GM18909 (cell line): ENCODE data around the gene GRK5.

ENCODE experiments used
- ATAC-seq: cut with Tn5 transposase; IDR thresholded peaks from one replicate; pipeline ENCODE4 v1.9.1; 2021; ENCODE audit warnings: mild to moderate bottlenecking; ENCODE audit not compliant: unreplicated experiment, poor library complexity

Gene GRK5

DNA sequence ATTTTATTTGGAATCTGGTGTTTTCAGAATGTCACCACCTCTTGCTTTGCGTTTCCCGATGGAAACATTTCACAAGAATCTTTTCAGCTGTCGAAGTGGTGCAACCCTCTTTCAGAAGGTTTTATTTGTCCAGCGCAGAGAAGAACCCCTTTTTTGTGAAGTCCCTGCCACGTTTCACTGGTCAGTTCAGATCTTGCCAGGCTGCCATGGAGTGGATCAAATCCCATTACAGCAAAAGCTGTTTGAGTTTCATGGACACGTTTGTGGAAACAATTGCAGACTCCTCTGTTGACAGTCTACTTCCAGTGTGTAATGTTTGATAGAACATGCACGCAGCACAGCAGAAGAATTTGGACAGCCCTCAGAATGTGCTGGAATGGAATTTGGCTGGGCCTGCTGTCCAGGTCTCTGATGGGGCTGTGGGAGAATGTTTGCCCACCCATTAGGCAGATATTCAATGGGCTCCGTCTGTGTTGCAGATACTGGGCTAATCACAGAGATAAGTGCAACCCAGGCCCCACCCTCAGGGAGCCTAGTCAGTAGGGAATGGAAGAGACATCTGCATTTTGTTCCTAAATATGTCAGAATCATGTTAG, 143.2 kb downstream of the GRK5 start:
- no peak for ATAC-seq

DNA sequence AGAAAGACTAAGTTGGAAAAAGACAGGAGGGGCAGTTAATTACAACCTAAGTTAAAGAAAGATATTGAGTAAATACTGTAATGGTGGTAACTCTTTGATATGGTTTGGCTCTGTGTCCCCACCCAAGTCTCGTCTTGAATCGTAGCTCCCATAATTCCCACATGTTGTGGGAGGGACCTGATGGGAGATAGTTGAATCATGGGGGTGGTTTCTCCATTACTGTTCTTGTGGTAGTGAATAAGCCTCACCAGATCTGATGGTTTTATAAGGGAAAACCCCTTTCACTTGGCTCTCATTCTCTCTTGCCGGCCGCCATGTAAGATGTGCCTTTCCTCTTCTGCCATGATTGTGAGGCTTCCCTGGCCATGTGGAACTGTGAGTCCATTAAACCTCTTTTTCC, 143.8 kb downstream of the GRK5 start:
- no peak for ATAC-seq

DNA sequence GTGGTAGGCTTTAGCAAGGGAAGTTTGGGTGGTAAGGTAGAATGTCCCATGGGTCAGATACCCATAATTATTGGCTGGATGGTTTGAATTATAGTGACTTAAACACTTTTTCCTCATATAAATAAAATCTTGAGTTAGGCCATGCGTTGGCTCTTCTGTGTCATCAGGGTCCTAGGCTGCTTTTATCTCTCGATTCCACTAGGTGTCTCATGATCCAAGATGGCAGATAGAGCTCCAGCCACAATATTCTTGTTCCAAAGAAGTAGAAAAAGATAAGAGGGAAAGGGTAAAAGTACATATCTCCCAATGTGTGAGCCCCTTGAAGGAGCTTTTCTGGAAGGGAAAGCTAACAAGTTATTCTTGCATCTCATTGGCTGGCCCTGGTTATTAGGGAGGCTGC, 144.7 kb downstream of the GRK5 start:
- no peak for ATAC-seq

DNA sequence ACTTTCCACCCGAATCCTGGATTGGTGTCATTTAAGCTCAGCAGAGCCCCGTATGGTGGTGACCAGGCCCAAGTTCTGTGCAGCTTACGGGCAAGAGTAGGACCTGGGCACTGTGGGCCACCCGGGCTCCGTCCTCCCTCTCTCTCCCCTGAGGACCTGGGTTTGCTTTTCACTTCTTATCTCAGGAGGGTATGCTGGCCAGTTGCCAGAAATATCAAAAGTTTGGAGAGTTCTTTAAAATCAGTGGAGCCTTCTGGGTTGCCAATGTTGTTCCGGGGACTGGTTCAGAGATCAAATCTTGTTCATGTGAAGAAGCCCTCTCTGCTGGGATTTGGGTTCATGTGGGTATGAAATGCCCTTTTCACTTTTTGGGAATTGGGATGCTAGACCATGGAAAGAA, 145.4 kb downstream of the GRK5 start:
- ATAC-seq, result no peak

DNA sequence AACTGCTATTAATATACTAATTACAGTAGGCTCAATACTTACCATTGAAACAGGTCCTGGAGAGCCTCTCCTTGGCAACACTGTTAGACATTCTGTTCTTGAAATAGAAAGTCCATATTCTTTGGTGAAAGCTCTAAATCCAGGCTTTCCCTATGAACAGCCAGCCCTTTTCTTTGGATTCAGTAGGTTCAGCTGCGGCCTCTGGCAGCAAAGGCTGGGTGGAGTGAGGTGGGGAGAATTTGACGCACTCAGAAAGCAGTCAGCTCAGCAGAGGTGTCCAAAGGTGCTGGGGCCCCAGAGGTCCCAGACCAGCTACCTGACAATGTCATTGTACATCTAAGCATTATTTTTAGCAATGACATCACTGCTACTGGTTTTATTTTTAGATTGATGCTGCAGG, 146.1 kb downstream of the GRK5 start:
- no peak for ATAC-seq

DNA sequence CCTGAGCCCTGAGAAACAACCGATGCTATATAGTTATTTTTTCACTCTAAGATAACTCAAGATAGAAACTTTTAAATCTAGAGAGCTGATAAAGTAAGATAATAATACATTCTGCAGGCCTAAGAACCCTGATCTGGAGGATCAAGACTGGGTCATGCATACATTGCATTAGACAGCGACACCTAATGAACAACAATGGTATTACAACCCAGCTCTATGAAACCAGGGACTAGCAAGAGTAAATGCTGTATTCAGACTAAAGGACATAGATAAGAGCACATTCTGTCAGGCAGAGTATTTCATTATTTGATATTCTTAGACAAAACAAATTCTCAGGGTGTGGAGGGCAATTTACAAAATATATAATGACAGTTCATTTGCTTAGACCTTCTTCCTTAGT, 148.6 kb downstream of the GRK5 start:
- ATAC-seq, result no peak

DNA sequence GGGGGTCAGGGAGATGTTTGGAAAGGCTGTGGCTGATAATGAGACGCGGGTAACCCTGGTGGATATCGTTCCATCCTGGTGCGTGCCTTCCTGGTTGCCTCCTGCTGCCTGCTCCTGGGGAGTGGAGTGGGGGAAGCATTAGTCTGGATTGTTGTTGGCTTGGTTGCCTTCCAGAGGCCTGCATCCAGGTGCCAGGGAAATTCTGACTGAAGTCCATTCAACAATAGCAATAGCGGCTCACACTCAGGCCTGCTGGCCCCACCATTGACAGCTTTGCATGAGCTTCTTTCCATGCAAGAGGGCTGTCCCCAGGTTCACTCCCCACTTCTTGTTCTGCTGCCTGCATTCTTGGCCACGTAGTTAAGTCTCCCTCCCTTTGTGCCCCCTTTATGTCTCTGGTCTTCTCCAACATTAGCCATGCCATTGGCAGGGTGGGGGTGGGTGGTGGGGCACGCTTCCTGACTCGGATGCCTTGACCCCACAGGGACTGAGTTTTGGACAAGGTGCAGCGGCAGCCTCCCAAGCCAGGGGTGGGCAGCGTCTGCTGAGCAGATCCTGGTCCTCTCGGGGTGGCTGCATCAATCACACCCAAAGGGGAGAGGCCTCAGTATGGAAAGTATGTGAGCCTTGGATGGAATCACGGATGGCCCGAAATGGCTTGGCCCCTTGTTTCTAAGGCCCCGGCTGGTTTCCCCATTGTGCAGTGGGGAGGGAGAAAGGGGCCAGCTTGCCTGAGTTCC, 150.2 kb downstream of the GRK5 start:
- no peak for ATAC-seq

DNA sequence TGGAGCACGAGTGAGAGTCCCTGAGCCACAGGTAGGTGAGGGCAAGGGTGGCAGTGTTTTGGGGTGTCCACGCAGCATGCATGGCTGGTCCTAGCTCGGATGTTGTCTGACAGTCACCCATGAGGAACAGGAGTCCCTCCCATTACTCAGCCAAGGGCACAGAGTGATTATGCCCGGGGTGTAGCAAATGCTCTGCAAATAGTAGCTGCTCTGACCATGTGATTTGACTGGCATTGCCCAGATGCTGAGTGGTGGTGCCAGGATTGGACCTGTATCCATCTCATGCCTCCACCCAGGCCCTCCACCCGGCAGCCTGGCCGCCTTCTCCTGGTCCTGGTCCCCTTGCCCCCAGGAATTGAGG, 150.8 kb downstream of the GRK5 start:
- no peak for ATAC-seq

DNA sequence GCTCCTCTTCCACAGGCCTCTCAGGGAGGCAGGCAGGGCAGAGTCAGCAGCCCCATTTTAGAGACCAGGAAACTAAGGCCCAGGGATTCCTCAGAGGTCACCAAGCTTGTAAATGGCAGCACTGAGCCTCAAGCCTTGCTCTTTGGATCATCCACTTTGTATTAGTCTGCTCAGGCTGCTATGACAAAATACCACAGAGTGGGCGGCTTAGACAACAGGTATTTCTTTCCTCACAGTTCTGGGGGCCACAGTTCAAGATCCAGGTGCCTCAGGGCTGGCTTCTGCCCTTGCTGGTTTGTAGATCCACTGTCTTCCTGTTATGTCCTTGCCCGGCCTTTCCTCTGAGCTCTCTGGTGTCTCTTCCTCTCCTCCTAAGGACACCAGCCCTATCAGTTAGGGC, 151.2 kb downstream of the GRK5 start:
- ATAC-seq, result no peak

DNA sequence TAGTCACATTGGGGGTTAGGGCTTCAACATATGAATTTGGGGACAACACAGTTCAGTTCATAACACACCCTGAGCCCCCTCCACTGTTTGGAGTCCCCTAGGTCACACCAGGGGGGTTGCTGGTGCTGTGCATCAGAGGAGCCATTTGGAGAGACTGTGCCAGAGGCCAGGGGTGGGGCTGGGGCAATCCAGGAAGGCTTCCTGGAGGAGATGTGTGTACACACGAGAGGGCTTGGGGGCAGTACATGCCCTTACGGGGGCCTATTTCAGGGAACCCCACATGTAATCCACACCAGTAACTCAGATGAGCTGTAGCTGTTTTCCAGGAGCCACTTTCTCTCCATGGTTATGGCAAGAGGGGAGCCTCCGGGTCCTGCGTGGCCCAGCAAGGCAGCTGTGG, 151.7 kb downstream of the GRK5 start:
- no peak for ATAC-seq

DNA sequence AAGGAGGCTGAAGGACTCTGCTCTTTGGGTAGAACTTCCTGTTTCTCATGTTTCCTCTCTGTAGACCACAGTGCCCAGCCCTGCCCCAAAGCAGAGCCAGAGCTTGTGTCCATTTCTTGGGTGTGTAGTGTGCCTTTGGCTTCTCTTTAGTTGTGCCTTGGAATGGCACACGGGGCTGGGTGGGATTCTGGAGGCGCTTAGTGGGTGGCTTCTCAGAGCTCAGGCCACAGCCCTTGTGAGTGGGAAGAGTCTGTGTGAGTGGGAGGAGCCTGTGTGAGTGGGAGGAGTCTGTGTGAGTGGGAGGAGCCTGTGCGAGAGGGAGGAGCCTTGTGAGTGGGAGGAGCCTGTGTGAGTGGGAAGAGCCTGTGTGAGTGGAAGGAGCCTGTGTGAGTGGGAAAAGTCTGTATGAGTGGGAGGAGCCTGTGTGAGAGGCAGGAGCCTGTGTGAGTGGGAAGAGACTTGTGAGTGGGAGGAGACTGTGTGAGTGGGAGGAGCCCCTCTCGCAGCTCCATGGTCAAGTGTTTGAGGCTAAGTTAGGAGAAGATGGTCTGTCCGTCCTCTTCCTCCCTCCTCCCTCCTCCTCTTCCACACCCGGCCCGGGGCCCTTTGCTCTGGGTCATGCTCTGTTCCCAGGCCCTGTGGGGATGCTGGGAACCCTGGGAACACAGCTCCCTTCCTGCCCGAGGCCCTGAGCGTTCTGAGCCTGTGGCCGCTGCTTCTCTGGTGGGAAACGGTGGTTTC, 153.0 kb downstream of the GRK5 start:
- no peak for ATAC-seq

DNA sequence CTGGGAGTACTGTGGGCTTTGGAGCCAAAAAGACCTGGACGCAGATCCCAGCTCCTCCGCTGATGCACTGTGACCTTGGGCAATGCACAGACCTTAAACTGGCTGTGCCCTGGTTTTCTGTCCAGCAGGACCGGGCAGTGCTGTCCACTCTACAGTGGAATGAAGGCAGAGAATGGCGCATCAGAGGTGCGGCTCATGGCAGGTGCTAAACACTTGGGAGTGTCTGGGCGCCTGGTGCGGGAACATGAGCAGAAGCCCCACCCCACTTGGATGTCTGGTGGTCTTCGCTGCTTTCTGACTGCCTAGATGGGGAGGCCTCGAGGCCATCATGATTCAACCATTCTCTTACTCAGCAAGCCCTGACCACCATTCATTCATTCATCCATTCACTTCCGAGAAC, 153.7 kb downstream of the GRK5 start:
- ATAC-seq, result no peak

DNA sequence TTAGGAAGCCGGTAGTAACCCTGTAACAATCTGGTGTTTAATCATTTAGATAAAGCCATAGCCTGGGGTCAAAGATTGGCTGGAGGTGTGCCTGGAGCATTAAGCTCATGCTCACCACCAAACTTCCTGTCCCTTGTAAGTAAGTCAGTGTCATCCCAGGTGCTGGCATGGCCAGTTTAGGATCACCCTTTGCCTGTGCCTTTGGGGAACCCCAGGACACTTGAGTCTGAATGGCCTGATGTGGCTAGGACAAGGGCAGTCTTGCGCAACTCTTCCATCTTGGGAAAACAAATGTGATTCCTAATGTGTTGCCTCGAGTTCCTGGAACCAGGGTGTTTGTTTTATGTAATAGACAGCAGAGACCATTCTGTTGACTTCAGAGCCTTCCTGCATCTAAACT, 154.8 kb downstream of the GRK5 start:
- ATAC-seq, result no peak

DNA sequence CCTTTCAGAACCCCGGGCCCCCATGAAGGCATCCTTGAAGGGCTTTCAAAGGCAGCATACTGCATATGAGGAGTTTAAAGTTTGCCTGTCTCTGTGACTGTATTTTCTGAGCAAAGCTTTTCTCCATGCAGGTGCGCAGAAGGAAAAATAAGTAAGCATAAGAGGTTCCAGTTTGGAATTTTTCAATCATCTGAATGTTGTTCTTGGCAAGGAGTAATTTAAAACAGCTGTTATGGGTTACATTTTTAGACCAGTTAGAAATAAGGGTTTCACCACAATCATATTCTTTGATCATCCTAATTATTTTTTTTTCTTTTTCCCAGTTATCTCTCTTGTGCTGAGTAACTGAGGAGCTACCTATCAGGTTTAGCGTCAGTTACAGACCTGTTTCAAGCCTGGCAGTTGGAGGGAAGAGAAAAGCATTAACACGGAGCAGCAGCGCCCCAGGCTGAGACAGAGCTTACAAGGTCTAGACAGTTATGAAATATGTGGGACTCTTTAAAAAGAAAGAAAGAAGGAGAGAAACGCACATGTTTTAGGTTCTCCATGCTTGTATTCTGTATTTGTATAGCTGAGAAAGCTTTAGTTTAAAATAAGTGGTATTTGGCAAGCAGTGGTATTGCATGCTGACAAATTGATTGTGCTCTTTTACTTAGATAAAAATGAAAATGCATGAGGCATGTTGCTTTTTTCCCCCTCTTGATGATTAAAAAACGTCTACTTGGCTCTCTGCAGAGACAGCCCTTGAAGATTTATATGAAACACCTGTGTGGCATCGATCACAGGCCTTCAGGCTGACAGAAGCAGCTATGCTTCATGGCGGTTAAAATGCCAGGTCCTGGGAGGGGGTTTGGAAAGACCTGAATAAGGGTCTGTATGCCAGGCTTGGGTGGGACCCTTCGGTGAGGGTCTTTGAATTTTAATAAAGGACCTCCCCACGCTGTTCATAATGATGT, 157.6 kb downstream of the GRK5 start:
- no peak for ATAC-seq

DNA sequence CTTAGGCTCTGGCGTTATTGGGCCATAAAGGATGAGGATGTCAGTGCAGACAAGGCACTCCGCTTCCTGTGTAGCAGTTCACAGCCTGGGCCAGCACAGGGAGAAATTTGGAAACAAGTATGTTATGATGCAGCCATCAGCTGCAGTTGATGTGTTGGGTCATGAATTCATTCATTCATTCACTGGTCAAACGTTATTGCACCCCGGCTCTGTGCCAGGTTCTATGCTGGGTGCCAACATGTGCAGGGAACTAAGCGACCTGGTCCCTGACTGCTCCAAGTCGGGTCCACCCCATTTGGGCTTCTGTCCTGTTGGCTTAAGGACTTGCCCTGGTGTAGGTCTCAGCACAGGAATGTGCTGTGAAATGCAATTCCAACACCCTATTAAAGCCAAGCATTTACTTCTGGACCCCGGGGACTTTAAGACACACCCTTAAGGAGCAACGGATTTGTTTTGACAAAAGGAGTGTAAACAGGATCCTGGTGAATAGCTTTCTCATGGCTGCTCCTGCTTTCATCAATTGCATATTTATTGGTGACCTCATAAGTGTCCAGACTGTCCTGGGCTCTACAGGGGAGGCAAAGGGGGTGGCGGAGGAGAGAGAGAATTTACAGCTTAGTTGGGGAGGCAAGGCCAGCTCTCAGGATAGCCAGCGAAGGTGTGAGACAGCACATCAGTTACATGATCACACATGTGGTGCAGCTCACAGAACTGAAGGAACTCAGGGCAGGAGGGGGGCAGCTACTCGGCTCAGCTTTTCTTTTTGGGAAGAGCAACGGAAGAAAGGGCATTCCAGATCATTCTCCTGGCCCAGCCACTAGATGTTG, 158.6 kb downstream of the GRK5 start:
- no peak for ATAC-seq

DNA sequence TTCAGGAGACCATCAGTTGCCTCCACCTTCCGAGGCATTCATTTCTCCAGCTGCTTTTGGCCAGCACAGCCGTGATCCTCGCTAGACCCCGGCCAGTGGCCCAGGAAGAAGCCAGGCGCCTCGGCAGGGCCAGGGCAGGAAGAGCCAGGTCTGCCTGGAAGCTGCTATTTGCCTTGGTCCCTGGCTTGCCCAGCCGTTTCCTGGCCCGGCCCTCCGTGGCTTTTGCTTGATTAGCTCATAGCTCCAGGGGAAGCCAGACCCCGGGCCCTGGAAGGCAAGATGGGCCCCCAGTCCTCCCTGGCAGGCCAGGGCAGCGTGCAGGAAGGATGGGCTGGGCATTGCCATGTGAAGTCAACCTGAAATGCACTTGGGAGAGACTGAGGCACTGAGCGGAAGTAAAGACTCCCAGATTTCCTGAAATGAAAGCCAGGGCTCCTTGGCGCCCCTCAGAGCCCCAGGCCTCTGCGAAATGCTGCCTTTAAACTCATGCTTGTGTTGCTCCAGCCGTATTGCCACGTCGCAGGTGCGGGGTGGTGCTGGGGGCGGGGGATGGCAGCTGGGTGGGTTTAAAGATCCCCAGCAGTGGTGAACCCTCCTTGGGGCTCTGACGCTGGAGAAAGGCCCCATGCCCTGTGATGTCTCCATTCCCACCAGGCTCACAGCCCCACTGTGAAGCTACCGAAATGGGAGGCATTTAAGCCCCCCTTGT, 160.6 kb downstream of the GRK5 start:
- no peak for ATAC-seq

DNA sequence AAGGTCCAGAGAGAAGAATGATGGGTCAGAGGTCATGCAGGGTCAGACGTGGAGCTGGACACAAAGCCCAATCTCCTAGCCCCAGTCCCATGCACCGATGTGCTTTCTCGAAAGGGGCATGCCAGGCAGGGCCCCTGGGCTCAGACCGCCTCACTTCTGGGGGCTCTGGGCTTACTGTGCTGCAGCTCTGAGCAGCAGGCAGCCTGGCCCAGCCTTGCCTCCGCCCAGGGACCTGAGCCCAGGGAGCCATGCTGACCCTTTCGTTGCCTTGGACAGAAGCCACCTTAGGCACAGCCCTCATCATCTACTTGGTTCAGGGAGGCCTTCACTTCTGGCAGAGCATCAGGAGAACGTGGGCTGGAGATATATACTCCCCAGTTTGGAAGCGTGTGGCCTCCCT, 161.2 kb downstream of the GRK5 start:
- peak; percentile 5 for ATAC-seq

DNA sequence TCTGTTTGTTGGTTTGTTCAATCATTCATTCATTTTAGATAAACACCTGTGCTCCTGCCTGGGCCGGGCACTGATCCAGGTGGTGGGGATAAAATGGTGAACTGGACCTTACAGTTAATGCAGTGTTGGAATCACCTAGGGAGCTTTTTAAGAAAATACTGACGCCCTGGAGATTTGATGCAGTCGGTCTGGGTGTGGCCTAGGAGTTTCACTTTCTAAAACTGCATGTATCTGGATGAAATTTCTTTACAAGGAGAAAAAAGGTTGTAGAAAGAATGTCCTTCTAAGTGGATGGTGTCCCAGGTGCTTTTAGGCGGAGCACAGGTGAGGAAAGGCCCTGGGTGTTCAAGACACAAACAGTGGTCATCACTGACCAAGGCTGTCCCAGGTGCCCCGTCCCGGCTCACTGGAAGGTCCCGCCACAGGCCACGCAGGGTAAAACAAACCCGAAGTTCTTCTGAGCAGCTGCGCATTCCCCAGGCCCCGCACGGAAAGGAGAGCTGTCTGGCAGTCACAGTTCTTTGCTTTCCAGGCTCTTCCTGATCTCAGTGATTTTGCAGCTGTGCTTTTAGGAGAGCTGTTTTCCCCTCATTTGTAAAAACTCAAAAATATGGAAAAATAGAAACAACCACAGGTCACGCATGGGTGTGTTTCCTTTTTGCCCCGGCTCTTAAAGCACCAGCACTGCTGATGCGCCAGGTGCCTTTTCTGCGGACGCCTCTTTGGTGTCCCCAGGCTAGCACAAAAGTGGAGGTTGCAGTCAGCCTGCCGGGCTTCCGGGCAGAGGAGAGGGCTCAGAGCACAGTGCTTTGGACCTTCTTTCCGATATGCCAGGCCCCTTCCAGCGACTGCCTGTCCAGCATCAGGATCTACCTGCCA, 161.9 kb downstream of the GRK5 start:
- peak; percentile 76 for ATAC-seq
